GM12865 (cell line): ENCODE results near the gene LRTM2.

Source experiments
- DNase-seq: peaks from one replicate; pipeline ENCODE4 v3.0.0; 2010; ENCODE audit warnings: low read depth
- H3K4me3 ChIP-seq: 2 replicates; pipeline ENCODE4 v1.5.1; 2011; ENCODE audit warnings: mild to moderate bottlenecking, low read depth, low read length, control low read depth
- TF ChIP-seq, protein P1 (sequence below): IDR thresholded peaks from 2 replicates; pipeline ENCODE4 v1.5.1; 2011; ENCODE audit warnings: low read length, control low read depth, low read depth, inconsistent platforms; ENCODE audit not compliant: insufficient read depth; ENCODE audit errors: missing control alignments

LRTM2 gene

DNA sequence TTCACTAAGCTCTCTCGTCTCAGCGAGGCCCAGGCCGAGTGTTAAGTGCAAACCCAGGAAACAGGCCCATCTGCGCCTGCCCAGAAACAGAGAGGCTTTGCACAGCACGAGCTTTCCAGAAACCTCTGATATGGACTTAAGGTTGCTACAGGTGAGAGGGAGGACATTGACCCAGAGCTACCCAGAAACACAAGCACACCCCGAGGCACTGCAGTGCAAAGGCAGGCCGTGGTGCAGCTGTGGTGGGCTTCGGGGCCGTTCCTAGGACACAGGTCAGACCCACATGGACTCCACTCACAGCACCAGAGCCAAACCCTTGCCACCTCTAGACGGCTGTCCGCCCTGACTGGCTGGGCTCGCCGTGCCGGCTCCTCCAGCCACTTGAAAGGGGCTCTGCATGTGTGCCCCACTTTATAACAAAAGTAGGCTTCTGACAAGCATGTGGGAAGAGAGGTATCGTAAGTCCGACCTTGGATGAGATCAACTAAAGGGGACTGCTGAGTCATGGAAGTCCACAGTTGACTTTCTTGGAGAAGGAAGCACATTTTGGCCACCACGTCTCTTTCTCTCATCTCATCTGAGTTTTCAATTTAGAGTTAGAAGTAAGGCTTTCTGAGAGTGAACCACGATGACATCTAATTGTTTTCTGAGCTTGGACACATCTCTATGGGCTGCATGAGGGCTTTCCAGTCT lies 59.9 kb downstream of the LRTM2 start:
- no peak overlapping the region for H3K4me3 ChIP-seq
- TF ChIP-seq, protein P1, sequence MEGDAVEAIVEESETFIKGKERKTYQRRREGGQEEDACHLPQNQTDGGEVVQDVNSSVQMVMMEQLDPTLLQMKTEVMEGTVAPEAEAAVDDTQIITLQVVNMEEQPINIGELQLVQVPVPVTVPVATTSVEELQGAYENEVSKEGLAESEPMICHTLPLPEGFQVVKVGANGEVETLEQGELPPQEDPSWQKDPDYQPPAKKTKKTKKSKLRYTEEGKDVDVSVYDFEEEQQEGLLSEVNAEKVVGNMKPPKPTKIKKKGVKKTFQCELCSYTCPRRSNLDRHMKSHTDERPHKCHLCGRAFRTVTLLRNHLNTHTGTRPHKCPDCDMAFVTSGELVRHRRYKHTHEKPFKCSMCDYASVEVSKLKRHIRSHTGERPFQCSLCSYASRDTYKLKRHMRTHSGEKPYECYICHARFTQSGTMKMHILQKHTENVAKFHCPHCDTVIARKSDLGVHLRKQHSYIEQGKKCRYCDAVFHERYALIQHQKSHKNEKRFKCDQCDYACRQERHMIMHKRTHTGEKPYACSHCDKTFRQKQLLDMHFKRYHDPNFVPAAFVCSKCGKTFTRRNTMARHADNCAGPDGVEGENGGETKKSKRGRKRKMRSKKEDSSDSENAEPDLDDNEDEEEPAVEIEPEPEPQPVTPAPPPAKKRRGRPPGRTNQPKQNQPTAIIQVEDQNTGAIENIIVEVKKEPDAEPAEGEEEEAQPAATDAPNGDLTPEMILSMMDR, result no peak
- no peak for DNase-seq

DNA sequence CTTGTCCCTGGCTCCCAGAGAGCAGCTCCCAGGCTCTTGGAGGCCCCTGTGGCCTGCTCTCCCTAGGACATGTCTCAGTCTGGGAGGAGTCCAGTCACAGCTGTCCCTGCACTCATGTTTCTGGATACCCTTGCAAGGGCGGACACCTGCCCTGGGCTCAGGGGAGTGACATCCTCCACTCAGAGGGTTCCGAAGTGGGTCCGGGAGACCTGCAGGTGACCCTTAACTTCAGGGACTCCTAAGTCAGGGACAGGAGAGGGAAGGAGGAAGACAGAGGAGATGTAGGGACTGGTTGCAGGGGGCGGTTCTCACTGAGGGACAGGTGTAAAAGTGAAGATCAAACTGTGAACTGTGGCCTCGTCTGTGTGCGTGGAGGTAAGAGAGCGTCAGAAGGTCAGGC lies 60.5 kb downstream of the LRTM2 start:
- TF ChIP-seq, protein P1, result no peak
- no peak overlapping the region for H3K4me3 ChIP-seq
- DNase-seq, result no peak

DNA sequence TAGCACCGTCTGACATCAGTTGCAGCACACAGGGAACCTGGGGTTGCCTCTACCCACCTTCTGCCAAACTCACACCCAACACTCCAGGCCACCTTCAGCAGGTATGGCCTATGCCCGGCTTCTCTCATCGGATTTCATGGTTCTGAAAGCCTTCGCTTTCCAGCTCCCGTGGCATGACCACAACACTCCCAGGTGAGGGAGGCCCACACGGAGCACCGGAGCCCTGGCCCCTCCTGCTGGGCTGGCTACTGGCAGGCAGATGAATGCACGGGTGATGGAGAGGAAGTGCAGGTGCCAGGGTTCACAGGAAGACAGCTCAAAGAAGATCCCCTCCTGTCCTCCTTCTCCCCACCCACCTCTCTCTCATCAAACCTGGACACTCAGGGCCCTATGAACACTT lies 60.9 kb downstream of the LRTM2 start:
- DNase-seq, result no peak
- H3K4me3 ChIP-seq, result no peak overlapping the region
- TF ChIP-seq, protein P1, result no peak

DNA sequence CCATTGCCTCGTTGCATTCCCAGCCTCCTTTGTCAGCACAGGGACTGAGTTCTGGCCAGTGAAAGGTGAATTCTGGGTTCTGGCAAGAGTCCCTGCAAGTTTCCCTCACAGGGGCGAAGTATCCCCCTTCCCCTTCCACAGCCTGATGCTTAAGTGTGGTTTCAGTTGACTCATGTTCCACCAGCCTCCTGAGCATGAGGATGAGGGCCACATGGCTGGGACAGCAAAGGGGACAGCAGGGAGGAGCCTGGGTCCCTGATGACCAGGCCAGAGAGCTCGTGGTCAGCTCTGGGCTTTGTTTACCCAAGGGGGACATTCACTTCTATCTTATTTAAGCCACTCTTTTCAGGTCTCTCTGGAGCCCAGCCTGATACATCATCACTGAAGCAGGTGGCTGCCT lies 61.6 kb downstream of the LRTM2 start:
- no peak for DNase-seq
- TF ChIP-seq, protein P1, result no peak
- H3K4me3 ChIP-seq, result no peak overlapping the region

DNA sequence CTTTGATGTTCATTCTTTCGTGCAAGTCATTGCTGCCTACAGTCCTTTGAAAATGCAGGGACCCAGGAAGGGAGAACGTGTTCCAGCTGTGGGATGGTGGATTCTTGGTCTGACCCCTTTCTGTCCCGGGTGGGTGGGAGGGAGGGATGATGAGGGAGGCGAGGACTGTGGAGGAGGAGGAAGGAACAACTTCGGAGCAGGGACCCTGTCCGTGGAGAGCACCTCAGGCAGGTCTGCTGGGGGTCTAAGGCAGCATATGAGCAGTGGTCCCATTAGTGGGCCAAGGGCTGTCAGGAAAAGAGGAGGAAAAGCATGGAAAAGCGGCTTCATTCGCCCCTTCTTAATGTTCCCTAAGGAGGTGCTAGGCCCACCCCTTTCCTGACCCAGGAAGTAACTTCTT lies 62.0 kb downstream of the LRTM2 start:
- TF ChIP-seq, protein P1, result no peak
- DNase-seq, result no peak
- H3K4me3 ChIP-seq, result no peak overlapping the region

DNA sequence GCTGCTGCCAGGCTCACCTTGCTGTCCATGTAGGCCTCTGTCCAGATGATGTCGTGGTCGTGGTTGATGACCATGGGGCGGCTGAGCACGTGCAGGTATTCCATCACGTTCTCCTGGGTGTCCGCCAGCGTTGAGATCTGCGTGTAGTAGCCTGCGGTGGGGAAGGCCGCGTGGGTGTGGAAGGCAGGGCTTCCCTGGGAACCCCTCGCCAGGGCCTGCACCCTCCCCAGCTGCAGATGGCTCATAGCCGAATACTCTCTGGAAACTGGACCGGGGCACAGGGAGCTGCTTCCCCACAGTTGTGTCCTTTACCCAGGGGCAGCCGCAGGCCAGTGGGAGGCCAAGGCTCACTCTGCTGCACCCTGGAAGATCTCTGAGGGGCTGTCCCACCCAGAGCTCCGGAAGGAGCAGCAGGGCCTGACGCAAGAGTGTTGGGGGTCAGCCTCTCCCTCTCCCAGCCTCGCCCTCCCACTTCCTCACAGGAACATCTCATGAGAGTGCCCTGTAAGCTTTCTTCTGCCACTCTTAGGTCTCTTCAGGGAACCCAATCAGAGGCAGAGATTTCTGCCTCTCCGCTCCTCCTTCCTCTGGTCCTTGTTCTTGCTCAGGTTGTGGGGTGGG lies 62.6 kb downstream of the LRTM2 start:
- DNase-seq, result no peak

DNA sequence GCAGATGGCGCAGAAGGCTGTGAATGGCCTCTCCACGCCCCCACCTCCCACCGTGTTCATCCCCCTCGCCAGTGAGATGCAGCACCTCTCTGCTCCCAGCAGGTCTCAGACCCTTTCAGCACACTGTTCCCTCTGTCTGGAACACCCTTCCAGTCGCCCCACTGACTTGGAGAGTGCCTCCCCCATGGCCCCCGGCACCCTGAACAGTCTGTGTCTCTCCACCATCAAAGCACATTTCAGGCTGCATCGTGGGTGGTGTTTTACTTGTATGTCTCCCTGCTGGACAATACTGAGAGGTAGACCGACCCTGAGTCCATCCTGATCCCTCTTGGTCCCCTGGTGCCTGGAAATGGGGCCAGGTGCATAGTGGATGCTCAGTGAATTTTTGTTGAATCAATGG lies 63.1 kb downstream of the LRTM2 start:
- TF ChIP-seq, protein P1, result no peak
- no peak overlapping the region for H3K4me3 ChIP-seq
- DNase-seq, result no peak

More for the DNA sequence above, 62.6 kb downstream of the LRTM2 start:
- no peak overlapping the region for H3K4me3 ChIP-seq
- TF ChIP-seq, protein P1, result no peak
